GM19324 (cell line): ENCODE results near the gene PTPN5.
A peak's percentile ranks its signal among the peaks of the same experiment; 100 is the strongest.

ENCODE experiments used
- ATAC-seq: cut with Tn5 transposase; IDR thresholded peaks from one replicate; pipeline ENCODE4 v1.9.1; 2021; ENCODE audit warnings: mild to moderate bottlenecking, moderate library complexity; ENCODE audit not compliant: unreplicated experiment, low FRiP score

The PTPN5 gene

DNA sequence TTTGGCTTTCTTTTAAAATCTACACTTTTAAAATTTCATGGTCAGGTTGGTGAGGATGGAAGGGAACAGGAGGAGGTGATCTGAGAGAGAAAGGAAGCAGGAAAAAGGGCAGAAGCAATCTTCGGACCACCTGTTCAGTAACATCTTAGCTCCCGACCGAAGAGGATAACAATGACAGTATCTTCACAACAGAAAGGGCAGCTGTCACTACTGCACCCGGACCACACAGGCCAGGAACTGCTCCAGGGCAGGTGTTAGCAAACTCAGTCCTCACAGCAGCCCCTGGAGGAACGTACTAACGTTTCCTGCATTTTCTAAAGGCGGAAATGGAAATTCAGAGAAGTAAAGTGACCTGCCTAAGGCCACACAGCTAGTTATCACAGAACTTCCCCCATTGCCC lies 16.8 kb downstream of the PTPN5 start:
- ATAC-seq: no peak

DNA sequence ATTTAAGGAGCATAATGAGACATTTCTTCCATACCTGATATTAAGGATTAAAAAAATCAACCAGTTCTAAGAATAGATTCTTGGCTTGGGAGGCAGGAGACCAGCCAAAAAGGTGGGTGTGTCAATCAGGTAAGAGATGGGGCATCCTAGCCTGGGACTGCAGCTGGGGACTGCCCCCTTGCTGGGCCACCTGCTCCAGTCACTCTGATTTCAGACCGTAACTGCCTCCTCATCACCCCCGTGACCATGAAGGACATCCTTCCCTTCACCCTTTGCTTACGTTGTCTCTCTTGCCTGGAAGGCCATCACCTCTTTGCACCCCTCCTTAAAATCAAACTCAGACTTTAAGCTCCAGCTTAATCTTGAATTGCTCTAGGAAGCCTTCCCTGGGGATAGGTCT lies 17.9 kb downstream of the PTPN5 start:
- no peak for ATAC-seq

DNA sequence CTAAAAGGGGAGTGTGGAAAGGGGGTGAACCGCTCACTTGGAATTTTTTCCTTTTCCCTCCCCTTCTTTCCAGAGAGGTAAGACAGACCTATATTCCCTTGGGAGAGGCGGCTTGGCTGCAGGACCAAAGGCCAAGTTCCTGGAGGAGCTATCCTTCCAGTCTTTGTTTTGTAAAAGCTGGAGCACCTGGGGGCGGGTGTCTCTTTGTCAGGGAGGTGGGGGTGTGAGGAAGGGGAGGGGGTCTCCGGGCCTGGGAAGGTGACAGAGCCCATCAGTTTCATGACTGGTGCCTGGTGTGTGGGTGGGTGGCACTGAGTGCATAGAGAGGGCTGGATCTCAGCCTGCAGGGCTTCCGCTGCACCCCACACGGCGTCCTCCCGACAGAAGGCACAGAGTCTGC lies 18.5 kb downstream of the PTPN5 start:
- no peak for ATAC-seq

DNA sequence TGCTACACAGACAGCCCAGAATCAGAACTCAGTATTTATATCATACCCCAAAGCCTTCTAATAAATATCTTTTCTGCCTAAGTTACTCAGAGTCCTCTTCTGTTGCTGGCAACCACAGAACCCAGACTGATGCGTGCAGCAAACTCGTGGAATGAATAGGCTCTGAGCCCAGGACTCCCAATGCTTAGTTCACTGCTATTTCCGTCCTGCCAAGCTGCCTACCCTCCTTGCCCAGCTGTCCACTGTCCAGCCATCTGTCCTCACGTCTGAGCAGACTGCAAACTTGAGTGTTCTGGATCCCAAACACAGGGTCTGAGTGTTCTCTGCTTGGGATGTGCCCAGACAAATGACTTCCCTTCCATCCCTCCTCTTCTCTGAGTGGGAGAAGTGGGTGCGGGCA lies 19.4 kb downstream of the PTPN5 start:
- ATAC-seq: no peak

DNA sequence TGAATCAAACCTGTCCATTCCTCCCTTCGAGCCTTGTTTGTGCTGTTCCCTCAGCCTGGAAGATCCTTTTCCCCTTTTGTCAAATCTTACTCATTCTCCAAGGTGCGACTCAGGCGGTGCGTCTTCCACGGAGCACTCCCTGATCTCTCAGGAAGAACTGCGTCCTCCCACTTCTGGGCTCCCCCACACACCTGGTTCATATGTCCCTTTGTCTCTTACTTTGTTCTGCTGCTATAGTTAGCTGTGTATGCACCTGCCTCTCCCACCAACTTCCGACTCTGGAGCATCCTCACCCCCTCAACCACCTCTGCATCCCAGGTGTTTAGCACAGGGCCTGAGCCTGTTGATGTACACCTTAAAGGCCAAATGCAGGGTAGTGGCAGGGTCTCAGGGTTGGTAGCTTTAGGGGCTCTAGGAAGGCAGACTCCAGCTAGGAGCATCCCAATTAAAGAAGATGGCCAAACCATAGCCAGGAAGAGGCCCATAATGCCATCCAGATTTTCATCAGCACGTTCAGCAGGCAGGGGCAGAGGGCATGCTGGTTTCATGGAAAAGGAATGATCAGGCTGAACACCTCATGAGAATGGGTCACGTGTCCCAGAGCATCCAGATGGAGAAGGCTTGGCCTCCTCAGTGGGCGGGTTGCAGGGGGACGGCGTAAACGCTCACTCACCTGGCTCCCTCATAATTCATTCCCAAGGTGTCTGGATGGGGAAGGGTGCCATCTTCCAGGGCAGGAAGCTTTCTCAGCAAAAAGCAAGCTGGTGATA lies 20.1 kb downstream of the PTPN5 start:
- ATAC-seq: no peak

DNA sequence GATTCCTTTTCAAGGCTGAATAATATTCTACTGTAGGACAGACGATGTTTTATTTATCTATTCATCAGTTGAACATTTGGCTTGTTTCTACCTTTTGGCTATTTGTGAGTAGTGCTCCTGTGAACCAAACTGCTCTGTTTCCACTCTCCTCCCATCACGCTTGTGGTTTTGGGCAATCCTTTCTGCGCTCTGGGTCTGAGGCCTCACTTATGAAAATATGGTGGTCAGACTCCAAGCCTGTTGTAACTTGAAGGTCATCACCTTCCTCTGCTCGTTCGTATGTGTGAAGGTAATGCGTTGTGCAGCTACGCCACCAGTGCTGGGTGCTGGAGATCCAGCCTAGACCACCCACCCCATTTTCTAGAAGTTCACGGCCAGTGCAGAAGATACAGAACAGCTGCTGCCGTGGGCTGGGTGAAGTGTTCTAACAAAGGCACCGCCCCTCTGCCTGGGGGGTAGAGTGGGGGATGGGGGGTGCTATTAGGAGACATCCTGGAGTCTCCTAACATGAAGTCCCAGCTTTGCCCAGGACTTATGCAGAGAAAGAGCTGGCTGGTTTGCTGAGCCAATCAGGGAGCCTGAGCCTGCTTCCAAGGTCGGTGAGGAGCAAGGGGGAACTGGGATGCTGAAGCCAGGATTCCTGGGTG lies 21.0 kb downstream of the PTPN5 start:
- peak; percentile 44 for ATAC-seq

DNA sequence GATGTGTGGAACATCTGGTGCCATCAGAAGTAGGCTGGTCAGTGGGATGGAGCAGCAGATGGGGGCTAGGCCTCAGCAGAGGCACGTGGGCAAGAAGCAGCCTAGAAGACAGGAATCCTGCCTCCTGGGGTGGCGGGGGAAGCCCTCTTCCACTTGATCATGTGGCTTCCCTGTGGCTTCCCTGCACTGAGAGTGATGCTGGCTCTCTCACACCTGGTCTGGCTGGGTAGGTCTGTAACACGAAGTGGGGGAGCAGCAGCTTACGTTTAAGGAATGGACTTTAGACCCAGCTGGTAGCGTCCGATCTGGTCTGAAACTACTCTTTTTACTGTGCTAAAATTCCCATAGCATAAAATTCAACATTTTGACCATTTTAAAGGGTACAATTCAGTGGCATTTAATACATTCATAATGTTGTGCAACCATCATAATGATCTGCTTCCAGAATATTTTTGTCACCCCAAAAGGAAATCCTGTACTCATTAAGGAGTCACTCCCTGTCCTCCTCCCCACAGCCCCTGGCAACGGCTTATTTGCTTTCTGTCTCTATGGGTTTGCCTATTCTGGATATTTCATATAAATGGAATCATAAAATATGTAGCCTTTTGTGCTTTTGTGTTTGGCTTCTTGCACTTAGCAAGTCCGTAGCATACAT lies 21.7 kb downstream of the PTPN5 start:
- peak; percentile 77 for ATAC-seq

DNA sequence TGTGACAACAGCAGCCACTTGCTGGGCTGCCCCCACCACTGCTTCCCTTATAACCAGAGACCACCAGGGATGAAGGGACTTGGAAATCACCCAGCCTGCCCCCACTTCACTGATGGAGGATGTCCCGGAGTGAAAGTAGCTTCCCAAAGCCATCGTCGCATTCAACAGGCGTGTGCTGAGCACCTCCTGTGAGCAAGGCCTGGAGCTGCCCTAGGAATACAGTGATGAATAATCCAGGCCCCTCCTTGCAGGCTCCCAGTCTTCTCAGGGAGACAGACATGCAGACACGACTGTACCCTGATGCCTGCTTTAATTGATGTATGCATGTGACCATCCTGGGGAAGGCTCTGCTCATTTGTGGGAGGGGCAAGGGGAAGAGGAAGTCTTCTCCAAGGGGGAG lies 22.6 kb downstream of the PTPN5 start:
- ATAC-seq: no peak

DNA sequence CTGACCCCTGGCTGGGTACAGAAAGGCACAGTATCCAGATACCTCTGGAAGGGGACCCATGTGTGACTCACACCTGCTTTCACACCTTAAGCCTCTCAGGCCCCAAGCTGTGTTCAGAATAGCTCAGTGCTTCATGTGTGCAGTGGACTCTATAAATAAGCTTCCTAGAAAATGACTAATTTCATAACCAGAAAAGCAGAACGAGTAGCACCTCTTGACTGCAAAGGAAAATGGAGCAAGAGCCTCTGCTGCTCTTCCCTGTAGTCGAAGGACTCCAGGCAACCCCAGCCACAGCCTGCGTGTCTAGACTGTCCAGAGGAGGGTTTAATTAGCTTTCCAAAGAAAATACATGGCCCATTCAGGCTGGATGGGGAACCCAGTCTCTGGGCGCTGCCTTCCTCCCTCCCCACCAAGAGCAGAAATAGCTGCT lies 23.1 kb downstream of the PTPN5 start:
- ATAC-seq: peak; percentile 62

DNA sequence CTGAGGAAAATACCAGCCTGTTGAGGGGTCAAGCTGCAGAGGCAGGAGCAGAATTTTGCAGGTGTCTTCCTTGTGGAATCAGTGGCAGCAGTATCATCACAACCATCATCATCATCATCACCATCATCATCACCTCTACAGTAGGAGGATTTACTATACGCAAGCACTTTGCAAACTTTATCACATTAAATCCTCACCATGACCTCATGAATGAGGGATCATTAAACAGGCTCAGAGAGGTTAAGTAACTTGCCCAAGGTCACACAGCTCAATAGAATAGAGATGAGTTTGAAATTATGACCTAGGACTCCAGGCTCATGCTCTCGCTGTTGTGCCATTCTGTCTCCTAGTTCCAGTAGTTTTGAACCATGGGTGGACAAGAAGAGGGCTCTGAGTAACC lies 25.6 kb downstream of the PTPN5 start:
- ATAC-seq: no peak

DNA sequence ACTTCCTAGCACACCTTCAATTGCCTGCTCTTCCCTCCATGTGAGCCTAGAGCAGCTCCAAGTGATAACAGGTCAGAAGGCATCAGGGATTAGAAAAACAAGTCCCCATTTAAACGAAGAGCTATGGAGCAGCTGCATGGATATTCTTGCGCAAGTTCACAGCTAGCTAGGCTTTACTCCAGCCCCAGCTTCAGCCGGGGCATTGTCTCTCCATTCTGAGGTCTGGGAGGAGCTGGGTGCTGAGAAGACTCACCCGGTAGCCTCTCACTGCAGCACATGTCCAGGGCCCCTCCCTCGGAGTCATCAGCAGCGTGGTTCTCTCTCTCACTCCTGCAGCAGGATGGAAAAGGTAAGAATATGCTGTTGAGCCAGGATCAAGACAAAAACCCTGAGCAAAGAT lies 26.0 kb downstream of the PTPN5 start:
- ATAC-seq: no peak

DNA sequence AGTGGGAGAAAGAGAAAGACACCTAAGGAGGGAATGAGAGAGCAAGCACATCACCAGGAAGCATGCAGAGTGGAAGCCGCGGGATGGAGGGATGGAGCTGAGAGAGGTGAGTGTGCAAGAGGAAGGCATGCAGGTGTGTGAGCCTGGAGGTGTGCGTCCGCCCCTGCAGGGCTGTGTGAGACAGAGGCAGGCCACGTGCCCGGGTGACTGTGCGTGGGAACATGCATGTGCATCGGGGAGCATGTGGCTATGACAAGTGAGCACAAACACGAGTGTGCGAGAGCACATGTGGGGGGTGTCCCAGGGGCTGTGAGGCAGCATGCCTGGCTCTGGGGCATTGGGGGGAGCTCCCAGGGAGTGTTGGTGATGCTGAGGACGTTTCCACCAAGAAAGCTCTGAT lies 29.9 kb downstream of the PTPN5 start:
- ATAC-seq: no peak

DNA sequence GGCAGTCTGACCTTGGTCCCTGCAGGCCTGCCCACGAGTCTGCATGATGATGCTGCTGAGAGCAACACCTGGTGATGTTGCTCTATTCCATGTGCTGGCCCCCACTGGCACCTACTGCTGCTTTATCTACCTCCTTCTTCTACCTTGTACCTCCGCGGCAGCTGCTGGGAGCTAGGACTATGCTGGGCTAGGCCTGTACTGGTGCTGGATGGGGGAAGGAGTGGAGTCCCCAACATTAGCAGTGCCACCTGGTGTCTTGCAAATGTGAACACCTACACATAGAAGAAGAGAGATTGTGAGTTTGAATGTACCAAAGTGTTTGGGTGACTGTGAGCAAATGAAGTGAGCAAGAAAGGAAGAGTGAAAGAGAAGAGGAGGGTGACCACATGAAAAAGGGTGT lies 30.5 kb downstream of the PTPN5 start:
- ATAC-seq: no peak

DNA sequence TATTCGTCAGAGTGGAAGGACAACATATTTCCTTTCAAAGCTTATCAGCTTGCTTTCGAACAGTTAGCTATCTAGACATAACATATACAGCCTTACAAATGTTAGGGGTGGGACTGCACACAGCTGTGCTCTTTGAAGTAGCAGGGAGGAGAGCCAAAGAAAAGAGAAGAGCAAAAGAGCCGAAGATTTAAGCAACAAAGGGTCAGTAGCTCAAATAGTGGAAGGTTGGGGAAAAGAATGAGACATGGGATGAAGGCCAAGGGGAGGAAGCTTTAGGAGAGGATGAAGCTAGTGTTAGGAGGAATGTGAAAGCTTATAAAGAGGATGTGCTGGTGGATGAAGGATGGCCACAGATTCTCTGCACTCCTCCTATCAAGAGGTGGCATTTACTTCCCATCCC lies 33.8 kb downstream of the PTPN5 start:
- no peak for ATAC-seq

DNA sequence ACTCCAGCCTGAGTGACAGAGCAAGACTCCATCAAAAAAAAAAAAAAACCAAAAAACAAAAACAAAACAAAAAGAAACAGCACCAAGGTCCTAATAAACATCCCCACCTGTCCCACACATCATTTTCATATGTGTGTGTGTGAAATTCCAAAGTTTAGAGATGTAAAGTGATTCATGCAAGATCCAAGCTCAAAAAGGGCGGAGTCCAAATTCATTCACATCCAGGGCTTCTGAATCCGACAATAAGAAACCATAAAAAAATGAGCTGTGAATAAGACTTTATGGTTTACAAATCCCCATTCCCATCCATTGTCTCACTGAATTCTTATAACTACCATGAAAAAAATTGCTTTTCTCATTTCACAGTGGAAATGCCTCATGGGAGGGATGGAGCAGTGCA lies 34.7 kb downstream of the PTPN5 start:
- ATAC-seq: no peak

DNA sequence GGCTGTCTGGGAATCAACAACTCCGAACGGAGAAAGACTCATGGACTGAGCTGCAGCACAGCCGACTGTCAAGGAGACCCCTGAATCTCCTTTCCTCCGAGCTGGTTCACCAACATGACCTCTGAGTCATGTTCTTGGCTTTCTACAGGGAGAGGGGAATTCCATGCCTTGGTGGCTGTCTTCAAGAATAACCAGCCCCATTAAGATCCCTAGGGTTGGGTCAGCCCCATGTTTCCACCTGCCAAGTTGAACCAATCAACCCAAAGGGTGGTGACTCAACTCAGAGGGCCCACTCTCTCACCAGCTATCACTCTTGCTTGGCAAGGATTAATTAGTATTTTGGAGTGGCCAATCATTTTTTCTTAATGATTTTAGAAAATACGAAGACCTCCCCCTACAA lies 37.3 kb downstream of the PTPN5 start:
- ATAC-seq: no peak

DNA sequence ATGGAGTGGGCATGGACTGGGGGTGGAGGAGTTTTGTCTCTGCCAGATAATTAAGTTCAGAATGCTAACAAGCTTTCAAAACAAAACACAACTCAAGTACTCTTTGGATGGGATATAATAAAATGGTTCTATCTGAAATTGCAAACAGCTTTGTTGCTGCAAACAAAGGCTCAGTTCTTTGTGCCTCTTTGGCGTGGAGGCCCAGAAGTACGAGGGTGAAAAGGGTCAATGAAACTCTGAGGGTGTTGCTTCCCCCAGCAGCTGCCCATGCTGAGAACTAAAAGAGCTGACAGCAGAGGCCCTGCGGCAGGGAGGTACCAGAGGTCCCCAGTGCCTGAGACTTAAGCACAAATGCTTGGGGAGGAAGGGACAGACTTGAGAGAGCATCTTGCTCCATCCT lies 39.1 kb downstream of the PTPN5 start:
- ATAC-seq: no peak

DNA sequence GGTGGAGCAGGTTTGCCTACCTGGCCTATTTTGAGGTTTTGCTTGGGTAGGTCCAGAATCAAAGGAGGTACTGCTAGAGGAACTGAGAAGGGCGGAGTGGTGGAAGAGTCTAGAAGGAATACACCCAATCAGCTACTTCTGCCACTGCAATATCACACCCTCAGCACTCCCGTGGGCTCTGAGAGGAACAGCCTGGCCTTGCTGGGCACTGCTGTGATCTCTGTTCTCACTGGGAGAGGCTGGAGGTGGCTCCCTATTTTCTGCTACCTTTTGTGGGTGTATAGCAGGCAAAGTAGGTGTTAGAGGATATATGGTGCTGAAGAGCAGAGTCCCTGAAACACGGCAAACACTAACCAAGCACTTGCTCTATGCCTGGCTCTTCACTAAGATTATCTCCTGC lies 40.7 kb downstream of the PTPN5 start:
- ATAC-seq: no peak

DNA sequence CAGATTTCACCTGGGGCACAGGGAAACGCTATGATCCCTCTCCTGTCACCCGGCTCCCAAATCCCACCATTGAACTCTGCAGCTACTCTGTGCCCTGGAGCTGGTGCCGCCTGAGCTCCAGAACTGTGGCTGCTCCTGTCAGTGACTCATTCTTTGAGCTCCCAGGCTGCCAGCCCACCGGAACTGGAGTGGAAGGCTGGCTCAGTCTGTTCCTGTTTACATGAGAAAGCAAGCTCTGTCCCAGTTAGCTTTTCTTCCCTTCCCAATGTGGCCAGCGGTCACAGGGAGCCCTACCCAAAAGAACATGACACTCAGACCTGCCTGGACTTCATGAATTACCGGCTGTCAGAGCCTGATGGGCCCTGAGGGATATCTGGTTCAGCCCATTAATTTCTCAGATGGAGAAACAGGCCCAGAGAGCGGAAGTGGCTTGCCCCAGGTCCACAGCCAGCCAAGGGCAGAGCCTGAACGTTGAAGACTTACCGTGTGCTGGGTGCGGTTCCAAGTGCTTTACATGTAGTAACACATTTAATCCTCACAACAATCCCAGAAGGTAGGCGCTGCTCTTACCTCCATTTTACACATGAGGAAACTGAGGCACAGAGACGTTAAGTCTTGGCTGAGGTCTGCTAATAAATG lies 41.8 kb downstream of the PTPN5 start:
- ATAC-seq: no peak

DNA sequence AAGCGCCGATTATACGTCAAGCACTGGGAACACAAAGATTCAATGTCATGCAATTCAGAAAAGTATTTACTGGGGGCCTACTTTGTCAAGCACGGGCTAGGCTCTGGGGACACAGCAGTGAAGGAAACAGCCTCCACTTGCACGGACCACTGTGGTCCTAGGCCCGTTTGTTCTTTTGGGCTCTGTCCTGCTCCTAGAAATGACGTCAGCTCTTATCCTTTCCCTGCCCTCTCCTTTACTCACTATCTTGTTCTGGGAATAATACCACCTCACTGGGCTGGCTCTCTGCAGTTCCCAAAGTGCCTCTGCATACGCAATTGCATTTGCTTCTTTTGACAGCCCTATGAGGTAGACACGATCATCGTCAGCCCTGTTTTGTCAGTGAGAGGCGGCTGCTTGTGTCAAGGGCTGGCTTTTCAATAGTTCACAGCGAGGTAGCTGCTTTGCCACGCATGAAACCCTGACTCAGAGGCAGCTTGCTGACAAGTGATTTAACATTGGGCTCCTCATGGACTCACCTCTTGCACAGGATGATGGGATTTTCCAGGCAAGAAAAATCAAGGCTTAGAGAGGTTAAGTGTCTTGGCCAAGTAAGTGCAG lies 42.7 kb downstream of the PTPN5 start:
- ATAC-seq: no peak

DNA sequence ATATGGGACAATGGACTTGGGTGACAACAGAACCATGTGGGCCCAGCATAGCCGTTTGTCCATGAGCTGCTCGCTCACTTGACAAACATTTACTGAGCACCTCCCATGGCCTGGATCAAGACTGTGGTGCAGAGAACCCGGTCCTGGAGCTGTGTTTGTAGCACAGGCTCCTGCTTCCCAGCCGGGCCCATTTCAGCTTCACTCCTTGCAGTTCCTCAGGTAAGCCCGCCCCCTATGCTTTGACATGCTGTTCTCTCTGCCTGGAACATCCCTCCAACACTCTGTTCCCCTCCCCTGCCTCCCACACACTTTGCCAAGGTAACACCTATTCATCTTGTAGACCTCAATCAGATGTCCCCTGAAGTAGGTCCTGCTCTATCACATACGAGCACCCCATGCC lies 46.3 kb downstream of the PTPN5 start:
- no peak for ATAC-seq
